B cell (primary cell): ENCODE measurements around the gene CDS2.

ENCODE experiments used
- CTCF ChIP-seq: fragments of 200-600 bp; IDR thresholded peaks from one replicate; pipeline ENCODE4 v1.8.0; 2022; ENCODE audit warnings: antibody characterized with exemption, mild to moderate bottlenecking
- EZH2 ChIP-seq: IDR thresholded peaks from 2 replicates; pipeline ENCODE4 v1.6.1; 2012; ENCODE audit warnings: borderline replicate concordance, low read depth, mild to moderate bottlenecking, moderate library complexity, low read length; ENCODE audit not compliant: insufficient read depth, poor library complexity, severe bottlenecking

GRCh38 chr20:5146099-5146668, 19.4 kb downstream of the CDS2 start:
- no peak for TF ChIP-seq EZH2
- no peak for TF ChIP-seq CTCF
